Prostate gland (tissue), 2 donors: ENCODE results near the gene PLBD2.

Experiments used
- POLR2A ChIP-seq: fragments of 450-650 bp; IDR thresholded peaks from one replicate; pipeline ENCODE4 v1.6.1; 2016; ENCODE audit warnings: antibody characterized with exemption, mild to moderate bottlenecking
- TF ChIP-seq, protein P1 (sequence below), 4 experiments: fragments of 200-600 bp in 2 of 4; fragments of 450-650 bp in 2 of 4; sonication (generic) in 2 of 4; IDR thresholded peaks; 1 replicate in 3 of 4; 2 replicates in 1 of 4; pipeline ENCODE4 v1.5.1; 2016 to 2019; ENCODE audit warnings: antibody characterized with exemption in 4 of 4, mild to moderate bottlenecking in 2 of 4, moderate library complexity in 2 of 4

DNA sequence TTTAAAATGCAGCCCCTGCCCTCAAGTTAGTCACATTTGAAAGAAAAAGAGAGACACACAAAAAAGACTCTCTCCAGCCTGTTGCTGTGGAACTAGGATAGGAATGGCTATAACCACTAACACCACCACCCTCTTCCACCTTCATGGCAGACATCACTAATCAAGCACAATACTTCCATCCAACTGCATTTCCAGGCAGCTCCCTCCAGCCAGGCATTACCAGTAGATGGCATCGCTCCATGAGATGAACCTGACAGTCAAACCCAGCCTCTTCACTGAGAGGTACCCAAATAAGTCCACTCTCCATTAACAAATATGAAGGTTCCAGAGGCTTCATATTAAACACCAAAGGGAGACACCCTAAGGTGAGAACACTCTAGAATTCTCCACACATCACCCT, 47.9 kb upstream of the PLBD2 start:
- TF ChIP-seq, protein P1, sequence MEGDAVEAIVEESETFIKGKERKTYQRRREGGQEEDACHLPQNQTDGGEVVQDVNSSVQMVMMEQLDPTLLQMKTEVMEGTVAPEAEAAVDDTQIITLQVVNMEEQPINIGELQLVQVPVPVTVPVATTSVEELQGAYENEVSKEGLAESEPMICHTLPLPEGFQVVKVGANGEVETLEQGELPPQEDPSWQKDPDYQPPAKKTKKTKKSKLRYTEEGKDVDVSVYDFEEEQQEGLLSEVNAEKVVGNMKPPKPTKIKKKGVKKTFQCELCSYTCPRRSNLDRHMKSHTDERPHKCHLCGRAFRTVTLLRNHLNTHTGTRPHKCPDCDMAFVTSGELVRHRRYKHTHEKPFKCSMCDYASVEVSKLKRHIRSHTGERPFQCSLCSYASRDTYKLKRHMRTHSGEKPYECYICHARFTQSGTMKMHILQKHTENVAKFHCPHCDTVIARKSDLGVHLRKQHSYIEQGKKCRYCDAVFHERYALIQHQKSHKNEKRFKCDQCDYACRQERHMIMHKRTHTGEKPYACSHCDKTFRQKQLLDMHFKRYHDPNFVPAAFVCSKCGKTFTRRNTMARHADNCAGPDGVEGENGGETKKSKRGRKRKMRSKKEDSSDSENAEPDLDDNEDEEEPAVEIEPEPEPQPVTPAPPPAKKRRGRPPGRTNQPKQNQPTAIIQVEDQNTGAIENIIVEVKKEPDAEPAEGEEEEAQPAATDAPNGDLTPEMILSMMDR (IDR thresholded peaks at IDR 0.05) = no peak
- no peak for TF ChIP-seq POLR2A
